BJ (cell line): ENCODE measurements around the gene TET1. TPM values are rescaled to one million over a fixed set of nuclear protein-coding genes. Genes with fewer than 3 reads are reported as not detected.
"Not testable (repeated sequence)": the region's sequence is repeated elsewhere in the genome, so short reads cannot be mapped to it uniquely, and the experiment has no call there.

Experiments used
- CTCF ChIA-PET: fragments of 350-600 bp; formaldehyde crosslinking; extraction: SDS; loops from one replicate; lab custom pipeline; 2021; ENCODE audit warnings: antibody characterized with exemption, inconsistent platforms; lab: Yijun Ruan, JAX
- POLR2A ChIA-PET: fragments of 300-600 bp; sonication (Branson Sonifier 250); formaldehyde crosslinking; extraction: SDS; loops from one replicate; lab custom pipeline; 2021; ENCODE audit warnings: antibody characterized with exemption; lab: Charles Lee
- DNase-seq: peaks from one replicate; pipeline ENCODE4 v3.0.0-alpha.2; 2011; ENCODE audit warnings: low read depth
- H3K27me3 ChIP-seq: 2 replicates; pipeline ENCODE4 v1.6.0; 2011; ENCODE audit warnings: low read length; ENCODE audit not compliant: control insufficient read depth, insufficient read depth
- H3K36me3 ChIP-seq: 2 replicates; pipeline ENCODE4 v1.5.1; 2011; ENCODE audit warnings: low read length; ENCODE audit not compliant: control insufficient read depth, insufficient read depth
- H3K4me3 ChIP-seq: 2 replicates; pipeline ENCODE4 v1.5.1; 2011; ENCODE audit warnings: low read depth, mild to moderate bottlenecking, control low read depth, low read length
- polyA plus RNA-seq: library from polyadenylated mRNA; depleted of rRNA; stranded (reverse); fragments of >200 nt; gene quantifications from 2 replicates; pipeline ENCODE4 v1.2.3, GENCODE V29; 2011
- TF ChIP-seq, protein P1 (sequence below): IDR thresholded peaks from 2 replicates; pipeline ENCODE4 v1.5.1; 2011; ENCODE audit warnings: low read depth, mild to moderate bottlenecking, control low read depth, inconsistent platforms, low read length, moderate library complexity; ENCODE audit not compliant: insufficient read depth

TET1 gene
- polyA plus RNA-seq, 1 experiment: 1.1 TPM

DNA sequence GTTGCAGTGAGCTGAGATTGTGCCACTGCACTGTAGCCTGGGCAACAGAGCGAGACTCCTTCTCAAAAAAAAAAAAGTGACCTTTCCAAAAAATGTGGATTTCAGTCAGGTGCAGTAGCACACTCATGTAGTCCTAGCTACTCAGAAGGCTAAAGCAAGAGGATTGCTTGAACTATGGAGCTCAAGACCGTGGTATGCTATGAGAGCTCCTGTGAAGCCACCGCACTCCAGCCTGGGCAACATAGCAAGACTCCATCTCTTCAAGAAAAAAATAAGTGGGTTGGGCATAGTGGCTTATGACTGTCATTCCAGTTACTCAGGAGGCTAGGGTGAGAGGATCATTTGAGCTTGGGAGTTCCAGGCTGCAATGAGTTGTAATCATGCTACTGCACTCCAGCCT, 51.1 kb downstream of the TET1 start:
- no peaks in the 10 kb centered on the region for H3K27me3 ChIP-seq
- TF ChIP-seq, protein P1, sequence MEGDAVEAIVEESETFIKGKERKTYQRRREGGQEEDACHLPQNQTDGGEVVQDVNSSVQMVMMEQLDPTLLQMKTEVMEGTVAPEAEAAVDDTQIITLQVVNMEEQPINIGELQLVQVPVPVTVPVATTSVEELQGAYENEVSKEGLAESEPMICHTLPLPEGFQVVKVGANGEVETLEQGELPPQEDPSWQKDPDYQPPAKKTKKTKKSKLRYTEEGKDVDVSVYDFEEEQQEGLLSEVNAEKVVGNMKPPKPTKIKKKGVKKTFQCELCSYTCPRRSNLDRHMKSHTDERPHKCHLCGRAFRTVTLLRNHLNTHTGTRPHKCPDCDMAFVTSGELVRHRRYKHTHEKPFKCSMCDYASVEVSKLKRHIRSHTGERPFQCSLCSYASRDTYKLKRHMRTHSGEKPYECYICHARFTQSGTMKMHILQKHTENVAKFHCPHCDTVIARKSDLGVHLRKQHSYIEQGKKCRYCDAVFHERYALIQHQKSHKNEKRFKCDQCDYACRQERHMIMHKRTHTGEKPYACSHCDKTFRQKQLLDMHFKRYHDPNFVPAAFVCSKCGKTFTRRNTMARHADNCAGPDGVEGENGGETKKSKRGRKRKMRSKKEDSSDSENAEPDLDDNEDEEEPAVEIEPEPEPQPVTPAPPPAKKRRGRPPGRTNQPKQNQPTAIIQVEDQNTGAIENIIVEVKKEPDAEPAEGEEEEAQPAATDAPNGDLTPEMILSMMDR: no peak
- no peak overlapping the region for H3K4me3 ChIP-seq
- no peak for DNase-seq
- CTCF ChIA-PET: interaction anchor here (0.5 to 1.5 kb wide), 3 partner anchors 12 to 60 kb away, joined by 3 to 5 read pairs (median 4); no protein-coding TSS in a partner anchor
- H3K36me3 ChIP-seq: no peaks in the 10 kb centered on the region; the same call in 1 of the 2 replicates
- POLR2A ChIA-PET: no interaction called here

DNA sequence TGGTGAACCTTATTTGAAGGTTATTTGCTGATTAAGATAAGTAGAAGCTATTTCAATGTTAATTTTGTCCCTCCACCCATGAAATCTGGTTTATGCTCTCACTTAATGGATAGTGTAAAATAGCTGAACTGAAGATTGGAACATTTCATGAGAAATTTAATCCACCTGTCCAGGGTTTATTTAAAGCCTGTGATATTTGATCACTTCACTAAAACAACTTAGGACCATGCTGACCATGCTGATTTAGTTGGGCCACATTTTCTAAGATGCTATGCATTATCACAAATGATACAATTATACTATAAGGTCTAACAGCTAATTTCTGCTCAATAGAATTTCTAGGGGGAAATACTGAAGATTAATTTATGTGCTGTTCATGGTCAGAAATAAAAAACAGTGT, 53.8 kb downstream of the TET1 start:
- H3K4me3 ChIP-seq, H3K27me3 ChIP-seq, CTCF ChIA-PET, DNase-seq, H3K36me3 ChIP-seq: not testable (repeated sequence)
- POLR2A ChIA-PET: interaction anchor here (0.6 kb wide), 1 partner anchor 25 kb away, joined by 4 read pairs; no protein-coding TSS in a partner anchor

DNA sequence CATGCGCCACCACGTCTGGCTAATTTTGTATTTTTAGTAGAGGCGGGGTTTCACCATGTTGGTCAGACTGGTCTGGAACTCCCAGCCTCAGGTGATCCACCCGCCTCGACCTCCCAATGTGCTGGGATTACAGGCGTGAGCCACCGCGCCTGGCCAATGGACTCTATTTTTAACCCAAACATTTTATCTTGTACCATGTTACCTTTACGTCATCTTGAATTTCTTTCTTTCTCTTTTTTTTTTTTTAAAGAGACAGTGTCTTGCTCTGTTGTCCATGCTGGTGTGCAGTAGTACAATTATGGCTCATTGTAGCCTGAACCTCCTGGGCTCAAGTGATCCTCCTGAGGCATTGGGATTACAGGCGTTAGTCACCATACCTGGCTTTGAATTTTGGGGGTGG, 57.6 kb downstream of the TET1 start:
- CTCF ChIA-PET, POLR2A ChIA-PET: not testable (repeated sequence)

DNA sequence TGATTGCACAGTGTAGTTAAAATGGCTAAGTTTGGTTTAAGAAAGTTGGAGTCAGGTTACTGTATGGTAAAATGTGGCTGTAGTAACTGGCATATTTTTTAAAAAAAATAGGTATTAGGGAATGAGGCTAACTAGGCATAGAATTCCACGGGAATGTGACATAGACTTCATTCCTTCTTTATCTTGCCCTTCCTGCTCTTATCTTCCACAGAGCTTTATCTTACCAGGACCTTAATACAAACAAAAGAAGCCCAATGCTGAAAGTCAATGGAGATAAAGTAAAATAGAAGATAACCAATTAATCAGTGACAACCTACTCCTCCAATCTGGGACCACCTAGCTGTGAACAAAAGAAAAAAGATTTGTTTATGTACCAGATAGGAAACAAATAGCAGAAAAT, 58.1 kb downstream of the TET1 start:
- DNase-seq: no peak
- no peaks in the 10 kb centered on the region for H3K27me3 ChIP-seq
- TF ChIP-seq, protein P1: no peak
- ChIA-PET POLR2A (no interaction called here), CTCF (no interaction called here)
- no peak overlapping the region for H3K4me3 ChIP-seq
- no peaks in the 10 kb centered on the region; the same call in 1 of the 2 replicates for H3K36me3 ChIP-seq

More for the DNA sequence above, 57.6 kb downstream of the TET1 start:
- H3K27me3 ChIP-seq, H3K36me3 ChIP-seq, DNase-seq, H3K4me3 ChIP-seq: not testable (repeated sequence)

DNA sequence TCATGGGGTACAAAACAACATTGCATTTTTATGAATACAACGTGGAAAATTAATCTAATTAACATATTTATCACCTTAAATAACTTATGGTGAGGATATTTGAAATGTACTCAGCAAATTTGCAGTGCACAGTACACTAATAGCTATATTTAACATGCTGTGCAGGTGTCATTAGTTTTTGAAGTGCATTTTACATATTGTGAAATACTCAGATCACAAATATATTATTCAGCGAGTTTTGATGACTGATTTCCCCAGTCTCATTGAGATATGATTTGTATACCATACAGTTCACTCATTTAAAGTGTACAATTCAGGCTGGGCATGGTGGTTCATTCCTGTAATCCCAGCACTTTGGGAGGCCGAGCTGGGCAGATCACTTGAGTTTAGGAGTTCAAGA, 59.5 kb downstream of the TET1 start:
- TF ChIP-seq, protein P1: no peak
- ChIA-PET CTCF (no interaction called here), POLR2A (no interaction called here)
- Histone ChIP-seq H3K27me3 (no peaks in the 10 kb centered on the region), H3K4me3 (no peak overlapping the region), H3K36me3 (no peaks in the 10 kb centered on the region)
- no peak for DNase-seq

DNA sequence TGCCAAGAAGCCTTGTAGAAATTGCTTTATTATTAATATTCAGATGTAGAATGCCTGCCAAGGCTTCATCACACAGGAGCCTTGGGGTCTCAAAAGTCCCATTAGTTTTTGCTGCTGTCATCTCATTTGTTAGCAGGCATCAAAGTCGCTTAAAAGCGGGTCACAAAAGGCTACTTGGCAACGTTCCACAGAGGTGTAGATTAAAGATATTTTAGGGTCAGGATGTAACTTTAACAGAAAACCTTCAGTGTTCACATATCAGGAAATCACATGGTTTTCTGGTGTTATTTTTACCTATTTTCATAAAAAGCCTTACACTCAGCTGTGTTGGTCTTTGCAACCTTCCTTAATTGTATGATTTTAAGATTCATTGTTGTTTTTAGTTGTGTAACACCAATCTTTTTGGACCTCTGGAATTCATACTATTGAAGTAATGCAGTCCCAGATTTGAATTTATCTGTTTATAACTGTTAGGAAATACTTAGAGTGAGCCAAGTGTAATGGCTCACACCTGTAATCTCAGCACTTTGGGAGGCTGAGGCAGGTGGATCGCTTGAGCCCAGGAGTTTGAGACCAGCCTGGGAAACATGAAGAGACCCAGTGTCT, 65.3 kb downstream of the TET1 start:
- ChIA-PET POLR2A (no interaction called here), CTCF (interaction anchor here (0.8 kb wide), 1 partner anchor 10 kb away, joined by 3 read pairs; no protein-coding TSS in a partner anchor)
- Histone ChIP-seq H3K27me3 (no peaks in the 10 kb centered on the region), H3K36me3 (no peaks in the 10 kb centered on the region), H3K4me3 (no peak overlapping the region)
- TF ChIP-seq, protein P1: no peak
- no peak for DNase-seq
